Liver (tissue), 9 donors: ENCODE data around the gene TLE1. TPM values are rescaled to one million over a fixed set of nuclear protein-coding genes. Genes with fewer than 3 reads are reported as not detected.
A peak's percentile ranks its signal among the peaks of the same experiment; 100 is the strongest.

Experiments
- DNase-seq: peaks from one replicate; pipeline ENCODE4 v3.0.0-alpha.2; 2017; ENCODE audit warnings: low spot score
- H3K27ac ChIP-seq, 2 donors: one replicate each; pipeline ENCODE4 v1.7.0; 2013; ENCODE audit warnings: inconsistent platforms in 2 of 2, low read length in 2 of 2, control low read depth in 1 of 2, low read depth in 1 of 2, mild to moderate bottlenecking in 1 of 2
- H3K27me3 ChIP-seq, 4 donors: one replicate each; pipeline versions ENCODE4 v1.6.1 to v1.7.0; 2013; ENCODE audit warnings: low read length in 3 of 4, inconsistent platforms in 1 of 4, mild to moderate bottlenecking in 1 of 4, moderate library complexity in 1 of 4; ENCODE audit not compliant: control insufficient read depth in 4 of 4, insufficient read depth in 4 of 4
- H3K36me3 ChIP-seq, 4 donors: one replicate each; pipeline versions ENCODE4 v1.6.1 to v1.7.0; 2013; ENCODE audit warnings: low read length in 3 of 4, mild to moderate bottlenecking in 3 of 4, low read depth in 1 of 4, moderate library complexity in 1 of 4; ENCODE audit not compliant: control insufficient read depth in 4 of 4, insufficient read depth in 3 of 4
- H3K4me1 ChIP-seq, 4 donors: one replicate each; pipeline versions ENCODE4 v1.6.1 to v1.7.0; 2013; ENCODE audit warnings: low read length in 3 of 4, mild to moderate bottlenecking in 3 of 4, moderate library complexity in 1 of 4; ENCODE audit not compliant: control insufficient read depth in 4 of 4, insufficient read depth in 4 of 4
- H3K4me3 ChIP-seq, 3 donors: one replicate each; pipeline versions ENCODE4 v1.6.1 to v1.7.0; 2013; ENCODE audit warnings: low read length in 3 of 3, control low read depth in 1 of 3, low read depth in 1 of 3, mild to moderate bottlenecking in 1 of 3
- H3K9ac ChIP-seq, 2 donors: one replicate each; pipeline ENCODE4 v1.7.0; 2013; ENCODE audit warnings: low read length in 2 of 2, mild to moderate bottlenecking in 2 of 2, moderate library complexity in 2 of 2, control low read depth in 1 of 2, low read depth in 1 of 2
- H3K9me3 ChIP-seq, 4 donors: one replicate each; pipeline versions ENCODE4 v1.6.1 to v1.7.0; 2013; ENCODE audit warnings: low read length in 3 of 4; ENCODE audit not compliant: control insufficient read depth in 4 of 4
- EGR1 ChIP-seq, 2 donors: IDR thresholded peaks; 2 replicates each; pipeline ENCODE4 v1.6.1; 2016 to 2018; ENCODE audit warnings: antibody characterized with exemption in 2 of 2, low read depth in 2 of 2
- FOXA1 ChIP-seq: IDR thresholded peaks from 2 replicates; pipeline ENCODE4 v1.6.1; 2016; ENCODE audit warnings: antibody characterized with exemption
- FOXA2 ChIP-seq: IDR thresholded peaks from 2 replicates; pipeline ENCODE4 v1.6.1; 2016; ENCODE audit warnings: antibody characterized with exemption
- GABPA ChIP-seq, 2 donors: IDR thresholded peaks in 1 of 2; conservative IDR thresholded peaks in 1 of 2; 2 replicates each; pipeline ENCODE4 v1.6.1; 2016; ENCODE audit warnings: antibody characterized with exemption in 2 of 2, mild to moderate bottlenecking in 1 of 2, moderate library complexity in 1 of 2
- HNF4A ChIP-seq, 2 donors: conservative IDR thresholded peaks; 2 replicates each; pipeline ENCODE4 v1.6.1; 2016; ENCODE audit warnings: antibody characterized with exemption in 2 of 2, mild to moderate bottlenecking in 2 of 2
- HNF4G ChIP-seq: IDR thresholded peaks from 2 replicates; pipeline ENCODE4 v1.6.1; 2016; ENCODE audit warnings: antibody characterized with exemption
- JUND ChIP-seq, 2 donors: IDR thresholded peaks; 2 replicates each; pipeline ENCODE4 v1.6.1; 2016; ENCODE audit warnings: antibody characterized with exemption in 2 of 2
- RAD21 ChIP-seq, 2 donors: IDR thresholded peaks; 2 replicates each; pipeline ENCODE4 v1.6.1; 2016; ENCODE audit warnings: antibody characterized with exemption in 2 of 2, mild to moderate bottlenecking in 2 of 2
- RXRA ChIP-seq, 2 donors: IDR thresholded peaks; 2 replicates each; pipeline ENCODE4 v1.6.1; 2017 to 2018; ENCODE audit warnings: antibody characterized with exemption in 2 of 2, mild to moderate bottlenecking in 1 of 2
- SP1 ChIP-seq: IDR thresholded peaks from 2 replicates; pipeline ENCODE4 v1.6.1; 2018; ENCODE audit warnings: antibody characterized with exemption, mild to moderate bottlenecking
- TAF1 ChIP-seq: conservative IDR thresholded peaks from 2 replicates; pipeline ENCODE4 v1.6.1; 2016; ENCODE audit warnings: antibody characterized with exemption, mild to moderate bottlenecking
- YY1 ChIP-seq: IDR thresholded peaks from 2 replicates; pipeline ENCODE4 v1.6.1; 2016; ENCODE audit warnings: antibody characterized with exemption, mild to moderate bottlenecking
- WGBS: extraction: QIAGEN DNeasy Blood & Tissue Kit; methylation state at CpG from one replicate; pipeline ENCODE4 v1.1.7; 2013; 5-methylcytosine and 5-hydroxymethylcytosine counted together
- polyA plus RNA-seq, 2 donors: library from polyadenylated mRNA; stranded (reverse) in 1 of 2; unstranded in 1 of 2; fragments of 200-250 nt in 1 of 2; fragments of >200 nt in 1 of 2; fragmentation: Nextera tagmentation in 1 of 2; extraction: Ambion mirVana in 1 of 2; gene quantifications; one replicate each; pipeline versions ENCODE4 v1.2.1 to v1.2.3, GENCODE V29; 2013 to 2015
- total RNA-seq, 2 donors: library from RNA; depleted of rRNA; stranded (reverse); fragments of >200 nt; gene quantifications; one replicate each; pipeline ENCODE4 v1.2.3, GENCODE V29; 2014
- TF ChIP-seq, protein P1 (sequence below): IDR thresholded peaks from 2 replicates; pipeline ENCODE4 v1.6.1; 2016; ENCODE audit warnings: antibody characterized with exemption
- TF ChIP-seq, protein P2 (sequence below): IDR thresholded peaks from 2 replicates; pipeline ENCODE4 v1.6.1; 2016; ENCODE audit warnings: antibody characterized with exemption
- TF ChIP-seq, protein P3 (sequence below): IDR thresholded peaks from 2 replicates; pipeline ENCODE4 v1.6.1; 2016; ENCODE audit warnings: antibody characterized with exemption, mild to moderate bottlenecking
- TF ChIP-seq, protein P4 (sequence below): IDR thresholded peaks from 2 replicates; pipeline ENCODE4 v1.6.1; 2016; ENCODE audit warnings: antibody characterized with exemption
- donor health status: healthy.
- donor health status: healthy.
- donor health status: healthy.
- donor health status: healthy.
- donor health status: healthy.

Gene TLE1
- total and polyA plus RNA-seq, 4 donors = 25.2 to 45.4 (median 25.7) TPM

DNA sequence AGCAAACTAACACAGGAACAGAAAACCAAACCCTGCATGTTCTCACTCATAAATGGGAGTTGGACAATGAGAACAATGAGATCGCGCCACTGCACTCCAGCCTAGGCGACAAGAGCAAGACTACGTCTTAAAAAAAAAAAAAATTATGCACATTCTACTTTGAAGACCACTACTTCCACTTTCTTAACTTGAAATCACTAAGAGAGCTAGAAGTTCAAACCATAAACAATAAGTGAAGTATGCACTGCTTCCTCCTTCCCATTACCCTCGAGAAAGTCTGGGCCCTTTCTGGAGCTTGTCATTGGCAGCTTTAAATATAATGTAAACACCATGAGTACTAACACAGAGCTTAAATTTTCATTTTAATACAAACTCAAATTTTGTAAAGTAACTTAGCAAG is 94.9 kb downstream of the TLE1 start:
- no peak for TF ChIP-seq RXRA (IDR thresholded peaks at IDR 0.05)
- no peak for TF ChIP-seq TAF1
- no peak for TF ChIP-seq GABPA (IDR thresholded peaks at IDR 0.05 in 1 of 2, conservative IDR thresholded peaks at IDR 0.05 in 1 of 2)
- no peak for TF ChIP-seq JUND (IDR thresholded peaks at IDR 0.05)
- TF ChIP-seq RAD21 (IDR thresholded peaks at IDR 0.05) = no peak
- no peaks in the 10 kb centered on the region for H3K9me3 ChIP-seq
- H3K27ac ChIP-seq = no peak overlapping the region
- no peak overlapping the region for H3K9ac ChIP-seq
- no peak overlapping the region for H3K4me3 ChIP-seq
- H3K4me1 ChIP-seq = peaks cover 4 to 26% (median 11%) of the 10 kb centered on the region in 4 donors
- no peak for DNase-seq
- WGBS = 89% methylated on average over 5 of the region's 5 CpGs
- peaks cover 4 to 22% (median 18%) of the 10 kb centered on the region in 4 donors for H3K36me3 ChIP-seq
- no peaks in the 10 kb centered on the region for H3K27me3 ChIP-seq

DNA sequence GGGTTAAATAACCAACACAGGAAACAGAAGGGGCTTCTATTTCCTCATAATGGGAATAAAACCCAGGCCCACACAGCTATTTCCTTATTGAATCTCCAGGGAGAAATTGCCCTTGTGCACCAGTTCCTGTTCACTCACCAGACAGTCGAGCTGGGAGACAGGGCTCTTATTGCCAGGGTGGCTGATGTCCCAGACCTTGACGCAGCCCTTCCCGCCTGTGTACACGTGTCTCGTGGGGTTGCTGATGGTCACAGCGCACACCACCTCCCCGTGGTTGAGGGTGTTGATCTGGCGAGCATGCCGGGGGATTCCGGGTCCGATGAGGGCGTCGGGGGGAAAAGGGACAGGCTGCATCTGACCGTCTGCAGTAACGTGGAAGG is 96.5 kb downstream of the TLE1 start:
- no peak for DNase-seq
- Histone ChIP-seq H3K9me3 (no peaks in the 10 kb centered on the region), H3K9ac (no peak overlapping the region), H3K4me3 (no peak overlapping the region), H3K36me3 (peaks cover 4 to 20% (median 14%) of the 10 kb centered on the region in 4 donors), H3K4me1 (peaks cover 4 to 38% (median 23%) of the 10 kb centered on the region in 4 donors), H3K27me3 (no peaks in the 10 kb centered on the region), H3K27ac (no peak overlapping the region)
- WGBS = 62% methylated on average over 15 of the region's 15 CpGs
- TF ChIP-seq RAD21 (IDR thresholded peaks at IDR 0.05) = peak in 1 of 2 donors; percentile 33
- no peak for TF ChIP-seq RXRA (IDR thresholded peaks at IDR 0.05)

DNA sequence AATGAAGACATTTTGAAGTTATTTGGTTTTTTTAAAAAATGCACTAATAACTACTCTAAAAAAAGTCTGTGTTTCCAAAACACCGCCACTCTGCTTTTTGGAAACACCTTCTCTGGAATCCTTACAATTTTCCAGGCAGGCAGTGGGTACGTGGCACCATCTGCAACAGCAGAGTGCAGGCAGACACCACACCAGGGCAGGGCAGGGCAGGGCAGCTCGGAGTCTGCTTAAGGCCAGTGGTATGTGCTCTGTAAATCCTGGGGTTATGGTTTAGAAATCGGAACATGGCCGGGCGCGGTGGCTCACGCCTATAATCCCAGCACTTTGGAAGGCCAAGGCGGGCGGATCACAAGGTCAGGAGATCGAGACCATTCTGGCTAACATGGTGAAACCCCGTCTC is 97.6 kb downstream of the TLE1 start:
- H3K4me3 ChIP-seq = no peak overlapping the region
- no peaks in the 10 kb centered on the region for H3K27me3 ChIP-seq
- DNase-seq = no peak
- 81% methylated on average over 12 of the region's 12 CpGs for WGBS
- no peaks in the 10 kb centered on the region for H3K9me3 ChIP-seq
- H3K36me3 ChIP-seq = peaks cover 4 to 14% (median 12%) of the 10 kb centered on the region in 4 donors
- no peak overlapping the region for H3K9ac ChIP-seq
- TF ChIP-seq, protein P1, sequence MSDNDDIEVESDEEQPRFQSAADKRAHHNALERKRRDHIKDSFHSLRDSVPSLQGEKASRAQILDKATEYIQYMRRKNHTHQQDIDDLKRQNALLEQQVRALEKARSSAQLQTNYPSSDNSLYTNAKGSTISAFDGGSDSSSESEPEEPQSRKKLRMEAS = no peak
- TF ChIP-seq FOXA2 (no peak), YY1 (no peak)
- peaks cover 4 to 46% (median 28%) of the 10 kb centered on the region in 4 donors for H3K4me1 ChIP-seq
- H3K27ac ChIP-seq = no peak overlapping the region

DNA sequence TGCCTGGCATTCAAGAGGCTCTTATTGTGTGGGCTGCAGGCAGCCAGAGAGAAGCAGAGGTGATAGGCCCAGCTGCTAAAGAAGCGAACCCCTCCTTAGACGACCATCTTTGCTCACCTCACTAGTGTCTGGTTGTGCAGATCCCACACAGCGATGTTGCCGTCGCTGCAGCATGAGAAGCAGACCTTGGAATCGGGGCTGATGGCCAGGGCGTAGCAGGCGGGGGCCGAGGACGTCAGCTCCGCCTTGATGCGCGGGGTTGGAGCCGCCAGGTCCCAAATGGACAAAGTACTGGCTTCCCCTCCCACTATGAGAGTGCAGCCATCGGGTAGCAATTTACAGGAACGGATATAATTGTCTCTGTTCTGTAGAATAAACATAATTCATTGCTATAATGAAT is 98.7 kb downstream of the TLE1 start:
- no peaks in the 10 kb centered on the region for H3K9me3 ChIP-seq
- H3K36me3 ChIP-seq = peaks cover 4 to 11% (median 6%) of the 10 kb centered on the region in 4 donors
- H3K4me1 ChIP-seq = peaks cover 4 to 47% (median 28%) of the 10 kb centered on the region in 4 donors
- no peaks in the 10 kb centered on the region for H3K27me3 ChIP-seq
- no peak overlapping the region for H3K27ac ChIP-seq
- WGBS = 94% methylated on average over 16 of the region's 16 CpGs
- no peak for DNase-seq
- no peak overlapping the region for H3K4me3 ChIP-seq
- H3K9ac ChIP-seq = no peak overlapping the region
- TF ChIP-seq, protein P1 = no peak
- no peak for TF ChIP-seq FOXA1
- TF ChIP-seq, protein P2, sequence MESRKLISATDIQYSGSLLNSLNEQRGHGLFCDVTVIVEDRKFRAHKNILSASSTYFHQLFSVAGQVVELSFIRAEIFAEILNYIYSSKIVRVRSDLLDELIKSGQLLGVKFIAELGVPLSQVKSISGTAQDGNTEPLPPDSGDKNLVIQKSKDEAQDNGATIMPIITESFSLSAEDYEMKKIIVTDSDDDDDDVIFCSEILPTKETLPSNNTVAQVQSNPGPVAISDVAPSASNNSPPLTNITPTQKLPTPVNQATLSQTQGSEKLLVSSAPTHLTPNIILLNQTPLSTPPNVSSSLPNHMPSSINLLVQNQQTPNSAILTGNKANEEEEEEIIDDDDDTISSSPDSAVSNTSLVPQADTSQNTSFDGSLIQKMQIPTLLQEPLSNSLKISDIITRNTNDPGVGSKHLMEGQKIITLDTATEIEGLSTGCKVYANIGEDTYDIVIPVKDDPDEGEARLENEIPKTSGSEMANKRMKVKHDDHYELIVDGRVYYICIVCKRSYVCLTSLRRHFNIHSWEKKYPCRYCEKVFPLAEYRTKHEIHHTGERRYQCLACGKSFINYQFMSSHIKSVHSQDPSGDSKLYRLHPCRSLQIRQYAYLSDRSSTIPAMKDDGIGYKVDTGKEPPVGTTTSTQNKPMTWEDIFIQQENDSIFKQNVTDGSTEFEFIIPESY = no peak
- TF ChIP-seq YY1 = no peak
- no peak for TF ChIP-seq TAF1
- no peak for TF ChIP-seq FOXA2
- TF ChIP-seq RXRA (IDR thresholded peaks at IDR 0.05) = no peak
- TF ChIP-seq, protein P3, sequence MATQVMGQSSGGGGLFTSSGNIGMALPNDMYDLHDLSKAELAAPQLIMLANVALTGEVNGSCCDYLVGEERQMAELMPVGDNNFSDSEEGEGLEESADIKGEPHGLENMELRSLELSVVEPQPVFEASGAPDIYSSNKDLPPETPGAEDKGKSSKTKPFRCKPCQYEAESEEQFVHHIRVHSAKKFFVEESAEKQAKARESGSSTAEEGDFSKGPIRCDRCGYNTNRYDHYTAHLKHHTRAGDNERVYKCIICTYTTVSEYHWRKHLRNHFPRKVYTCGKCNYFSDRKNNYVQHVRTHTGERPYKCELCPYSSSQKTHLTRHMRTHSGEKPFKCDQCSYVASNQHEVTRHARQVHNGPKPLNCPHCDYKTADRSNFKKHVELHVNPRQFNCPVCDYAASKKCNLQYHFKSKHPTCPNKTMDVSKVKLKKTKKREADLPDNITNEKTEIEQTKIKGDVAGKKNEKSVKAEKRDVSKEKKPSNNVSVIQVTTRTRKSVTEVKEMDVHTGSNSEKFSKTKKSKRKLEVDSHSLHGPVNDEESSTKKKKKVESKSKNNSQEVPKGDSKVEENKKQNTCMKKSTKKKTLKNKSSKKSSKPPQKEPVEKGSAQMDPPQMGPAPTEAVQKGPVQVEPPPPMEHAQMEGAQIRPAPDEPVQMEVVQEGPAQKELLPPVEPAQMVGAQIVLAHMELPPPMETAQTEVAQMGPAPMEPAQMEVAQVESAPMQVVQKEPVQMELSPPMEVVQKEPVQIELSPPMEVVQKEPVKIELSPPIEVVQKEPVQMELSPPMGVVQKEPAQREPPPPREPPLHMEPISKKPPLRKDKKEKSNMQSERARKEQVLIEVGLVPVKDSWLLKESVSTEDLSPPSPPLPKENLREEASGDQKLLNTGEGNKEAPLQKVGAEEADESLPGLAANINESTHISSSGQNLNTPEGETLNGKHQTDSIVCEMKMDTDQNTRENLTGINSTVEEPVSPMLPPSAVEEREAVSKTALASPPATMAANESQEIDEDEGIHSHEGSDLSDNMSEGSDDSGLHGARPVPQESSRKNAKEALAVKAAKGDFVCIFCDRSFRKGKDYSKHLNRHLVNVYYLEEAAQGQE = no peak
- TF ChIP-seq SP1 = no peak
- TF ChIP-seq HNF4A (conservative IDR thresholded peaks at IDR 0.05) = no peak
- TF ChIP-seq, protein P4, sequence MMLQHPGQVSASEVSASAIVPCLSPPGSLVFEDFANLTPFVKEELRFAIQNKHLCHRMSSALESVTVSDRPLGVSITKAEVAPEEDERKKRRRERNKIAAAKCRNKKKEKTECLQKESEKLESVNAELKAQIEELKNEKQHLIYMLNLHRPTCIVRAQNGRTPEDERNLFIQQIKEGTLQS = no peak
- no peak for TF ChIP-seq RAD21 (IDR thresholded peaks at IDR 0.05)
- TF ChIP-seq HNF4G = no peak
- TF ChIP-seq EGR1 (IDR thresholded peaks at IDR 0.05; ENCODE audit: low read depth in 2 of 2) = no peak
- no peak for TF ChIP-seq GABPA (IDR thresholded peaks at IDR 0.05 in 1 of 2, conservative IDR thresholded peaks at IDR 0.05 in 1 of 2)
- TF ChIP-seq JUND (IDR thresholded peaks at IDR 0.05) = no peak
